ENCODE data around the gene IDI2. TPM values are rescaled to one million over a fixed set of nuclear protein-coding genes. Genes with fewer than 3 reads are reported as not detected.

The IDI2 gene
- total RNA-seq, 1 donor = not detected

Other genes starting within 250 kb of the IDI2 start
- gene LARP4B, start 94.2 kb downstream of the IDI2 start, total RNA-seq = 13.6 TPM
- 42.3 TPM for gene GTPBP4, start 37.4 kb downstream of the IDI2 start, total RNA-seq
- 180 TPM for gene IDI1, start 23.3 kb upstream of the IDI2 start, total RNA-seq
- 26.6 TPM for gene WDR37, start 30.5 kb upstream of the IDI2 start, total RNA-seq

Measured in mononuclear cell (primary cell).